NCI-H1105 treated with DMSO at 0.1 percent for 48 hours (cell line): Measurements from ENCODE around the gene SQOR.

Experiments used
- DNase-seq: peaks from one replicate; lab custom pipeline; 2025; lab: John Stamatoyannopoulos, UW

The SQOR gene

DNA sequence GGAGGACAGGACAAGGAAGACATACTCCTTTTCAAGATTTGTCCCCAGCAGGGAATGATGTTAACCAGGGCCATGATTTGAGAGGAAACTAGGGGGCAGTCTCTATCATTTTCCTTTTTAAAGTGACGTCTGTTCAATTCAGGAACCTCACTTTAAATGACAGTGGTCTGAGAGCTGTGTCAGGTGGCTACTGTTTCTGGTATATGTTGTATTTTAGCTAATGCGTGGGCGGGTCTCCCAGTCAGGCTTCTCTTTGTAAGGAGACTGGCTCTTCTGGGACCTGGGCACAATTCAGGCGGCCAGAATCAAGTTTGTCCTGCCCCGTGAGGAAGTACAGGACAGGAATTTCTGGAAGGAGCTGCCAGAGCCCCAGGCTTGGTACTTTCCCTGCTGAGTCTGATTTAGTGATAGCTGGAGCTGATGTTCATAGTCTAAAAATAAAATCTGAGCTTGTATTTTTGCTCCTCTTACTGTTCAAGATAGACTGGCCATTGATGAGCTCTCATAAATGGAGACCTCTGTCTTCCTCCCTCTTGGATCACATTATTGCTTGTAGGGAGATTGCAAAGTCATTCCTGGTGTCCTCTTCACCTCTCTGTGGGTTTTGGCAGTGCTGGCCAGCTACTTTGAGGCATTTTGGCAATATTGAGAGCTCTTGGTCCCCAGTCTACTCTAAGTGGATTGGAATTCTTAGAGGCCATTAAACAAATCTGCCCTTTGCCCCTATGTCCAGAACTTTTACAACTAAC, 25.6 kb downstream of the SQOR start:
- no peak for DNase-seq

DNA sequence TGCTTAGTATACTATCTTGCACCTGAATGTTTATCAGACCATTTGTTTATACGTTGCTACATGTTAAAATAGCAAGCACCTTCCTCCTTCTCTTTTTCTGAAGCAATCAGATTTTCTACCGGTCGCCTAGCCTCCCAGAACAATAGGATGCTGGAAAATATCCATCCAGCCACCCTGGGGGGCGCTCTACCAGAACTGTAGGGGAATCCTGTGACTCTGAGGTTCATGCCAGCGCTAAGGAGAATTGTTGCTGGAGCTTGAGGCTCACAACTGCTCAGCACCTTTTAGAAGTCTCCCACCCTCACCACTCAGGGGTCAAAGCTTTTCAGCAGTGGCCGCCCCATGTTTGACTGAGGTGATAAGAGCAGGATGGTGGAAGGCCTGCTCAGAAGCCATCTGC, 27.5 kb downstream of the SQOR start:
- DNase-seq, result no peak

DNA sequence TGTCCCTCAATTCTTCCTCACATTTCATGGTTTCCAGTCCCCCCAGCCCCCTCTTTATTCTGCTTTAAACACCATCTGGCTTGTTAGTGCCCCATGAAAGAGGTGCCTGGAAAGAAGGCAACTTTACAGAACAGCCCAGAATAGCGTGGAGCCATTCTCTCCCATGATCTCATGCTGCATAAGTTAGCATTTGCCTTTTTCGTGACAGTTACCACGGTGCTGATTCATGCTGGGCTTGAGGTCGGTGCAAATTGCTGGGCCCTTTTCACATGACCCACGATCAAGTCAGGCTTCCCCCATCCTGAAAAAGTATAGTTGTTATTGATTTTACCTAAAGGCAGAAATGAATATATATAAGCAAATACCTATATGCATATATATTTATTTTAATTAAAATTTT, 29.6 kb downstream of the SQOR start:
- DNase-seq, result no peak

DNA sequence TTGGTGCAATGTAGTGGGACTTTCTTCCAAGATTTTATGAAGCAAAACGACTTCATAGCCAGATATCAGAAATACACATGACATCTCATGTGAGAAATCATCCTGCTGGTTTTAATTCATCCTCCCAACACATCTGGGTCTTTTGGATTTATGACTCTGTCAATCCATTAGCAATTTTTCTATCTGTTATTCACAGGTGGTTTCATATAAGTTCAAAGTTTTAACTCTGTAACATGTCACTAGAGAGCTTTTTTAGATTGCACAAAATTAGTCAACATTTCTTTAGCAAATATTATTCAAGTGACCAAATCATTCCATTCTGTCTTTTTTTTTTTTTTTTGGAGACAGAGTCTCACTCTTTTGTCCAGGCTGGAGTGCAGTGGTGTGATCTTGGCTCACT, 30.4 kb downstream of the SQOR start:
- DNase-seq, result no peak

DNA sequence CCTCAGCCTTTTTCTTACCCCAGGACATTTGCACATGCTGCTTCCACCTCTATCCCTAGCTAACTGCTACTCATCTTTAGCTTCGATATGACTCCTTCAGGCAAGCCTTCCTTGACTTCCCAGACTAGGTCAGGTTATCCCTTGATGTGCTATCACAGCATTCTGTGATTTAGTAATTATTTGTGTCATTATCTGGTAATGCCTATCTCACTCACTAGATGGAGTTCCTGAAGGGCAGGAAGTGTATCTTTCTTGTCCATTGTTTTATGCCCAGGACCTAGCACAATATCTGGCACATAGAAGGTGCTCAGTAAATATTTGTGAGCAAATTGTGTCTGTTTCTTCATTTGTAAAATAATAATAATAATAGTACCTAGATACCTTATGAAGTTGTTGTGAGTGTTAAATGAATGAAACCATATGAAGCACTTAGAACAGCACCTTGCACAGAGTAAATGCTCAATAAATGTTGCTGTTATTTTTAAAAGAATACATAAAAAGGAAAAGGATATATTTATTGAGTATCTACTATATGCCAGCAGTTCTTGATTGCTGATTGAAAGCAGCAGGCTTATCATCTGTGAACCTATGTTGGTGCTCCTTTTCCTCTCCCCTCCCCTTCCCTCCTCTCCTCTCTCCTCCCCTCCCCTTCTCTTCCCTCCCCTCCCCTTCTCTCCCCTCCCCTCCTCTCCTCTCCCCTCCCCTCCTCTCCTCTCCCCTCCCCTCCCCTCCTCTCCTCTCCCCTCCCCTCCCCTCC, 31.5 kb downstream of the SQOR start:
- no peak for DNase-seq

DNA sequence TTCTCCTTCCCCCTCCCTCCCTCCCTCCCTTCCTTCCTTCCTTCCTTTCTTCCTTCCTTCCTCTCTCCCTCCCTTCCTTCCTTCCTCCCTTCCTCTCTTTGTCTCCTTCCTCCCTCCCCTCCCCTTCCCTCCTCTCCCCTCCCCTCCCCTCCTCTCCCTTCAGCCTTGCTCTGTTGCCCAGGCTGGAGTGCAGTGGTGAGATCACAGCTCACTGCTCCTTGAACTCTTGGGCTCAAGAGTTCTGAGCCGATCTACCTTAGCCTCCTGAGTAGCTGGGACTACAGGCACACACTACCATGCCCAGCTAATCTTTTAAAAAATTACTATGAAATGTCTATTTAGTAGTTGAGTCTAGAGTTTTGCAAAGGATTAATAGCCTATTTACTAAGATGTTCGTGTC, 32.2 kb downstream of the SQOR start:
- no peak for DNase-seq

DNA sequence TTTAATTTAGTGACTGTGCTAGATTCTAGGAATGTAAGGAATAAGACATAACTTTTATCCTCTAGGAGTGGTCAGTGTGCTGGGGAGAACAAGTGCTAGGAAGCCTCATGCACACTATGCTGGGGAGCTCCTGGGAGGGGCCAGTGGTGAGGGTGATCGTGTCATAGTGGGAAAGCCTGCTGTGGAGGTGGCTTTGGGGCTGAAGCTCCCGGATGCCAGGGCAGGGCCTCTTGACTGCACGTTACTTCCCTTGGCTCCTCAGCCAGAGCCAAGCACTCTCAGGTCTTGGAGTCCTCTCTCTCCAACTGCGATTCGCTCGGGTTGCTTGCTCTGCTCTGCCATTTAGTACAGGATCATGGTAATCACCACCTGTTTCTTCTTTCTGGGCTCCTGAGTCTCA, 33.6 kb downstream of the SQOR start:
- DNase-seq, result no peak

DNA sequence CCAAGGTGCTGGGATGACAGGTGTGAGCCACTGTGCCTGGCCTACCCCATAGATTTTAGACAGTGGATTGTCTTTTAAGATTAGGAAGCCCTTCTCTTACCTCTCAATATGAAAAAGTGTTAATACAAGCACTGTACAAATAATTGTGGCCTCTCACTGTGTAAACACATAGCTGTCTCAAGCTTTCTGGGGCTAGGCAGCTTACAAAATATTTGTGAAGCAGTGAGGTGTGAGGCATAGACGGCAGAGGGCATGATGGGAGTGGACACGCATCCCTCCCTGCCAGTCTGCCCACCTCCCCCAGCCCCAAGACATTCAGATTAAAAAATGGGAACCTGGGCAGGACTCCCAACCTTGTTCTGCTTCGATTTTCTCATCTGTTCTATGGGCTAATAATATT, 34.6 kb downstream of the SQOR start:
- no peak for DNase-seq

DNA sequence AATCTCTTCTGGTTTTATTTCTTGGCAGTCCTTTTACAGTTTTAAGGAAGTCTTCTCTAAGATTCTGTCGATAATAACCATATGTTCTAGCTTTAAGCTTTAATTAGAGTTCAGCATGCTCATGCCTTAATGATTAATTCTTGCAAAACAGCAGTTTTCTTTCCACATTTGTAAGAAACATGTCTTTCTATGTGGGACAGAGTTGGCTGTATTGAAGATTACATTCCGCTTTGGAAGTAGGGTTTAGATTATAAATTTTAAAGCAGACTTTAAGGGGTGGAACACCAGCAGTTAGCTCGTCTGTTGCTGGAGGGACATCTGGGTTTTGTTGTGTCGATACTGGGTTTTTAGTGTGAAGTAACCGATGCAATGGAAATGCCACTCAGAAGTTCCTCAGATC, 35.3 kb downstream of the SQOR start:
- no peak for DNase-seq

DNA sequence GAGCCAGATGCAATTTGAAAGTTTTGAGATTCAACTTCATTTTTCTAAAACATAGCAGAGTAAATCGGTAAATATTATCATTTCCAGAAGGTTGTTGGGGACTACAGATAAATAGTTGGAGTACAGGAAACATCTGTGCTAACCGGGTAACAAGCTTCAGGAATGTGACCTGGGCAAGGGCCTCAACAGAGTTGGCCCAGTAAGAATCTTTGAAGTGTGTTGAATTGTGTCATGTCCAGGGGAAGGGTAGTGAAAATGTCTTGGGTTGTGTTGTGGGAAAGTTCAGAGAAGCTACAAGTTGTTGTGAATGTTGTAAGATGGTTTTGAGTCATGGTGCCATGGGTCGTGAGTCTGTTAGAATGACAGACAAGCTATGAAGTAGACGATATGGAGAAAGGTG, 35.7 kb downstream of the SQOR start:
- DNase-seq, result no peak

DNA sequence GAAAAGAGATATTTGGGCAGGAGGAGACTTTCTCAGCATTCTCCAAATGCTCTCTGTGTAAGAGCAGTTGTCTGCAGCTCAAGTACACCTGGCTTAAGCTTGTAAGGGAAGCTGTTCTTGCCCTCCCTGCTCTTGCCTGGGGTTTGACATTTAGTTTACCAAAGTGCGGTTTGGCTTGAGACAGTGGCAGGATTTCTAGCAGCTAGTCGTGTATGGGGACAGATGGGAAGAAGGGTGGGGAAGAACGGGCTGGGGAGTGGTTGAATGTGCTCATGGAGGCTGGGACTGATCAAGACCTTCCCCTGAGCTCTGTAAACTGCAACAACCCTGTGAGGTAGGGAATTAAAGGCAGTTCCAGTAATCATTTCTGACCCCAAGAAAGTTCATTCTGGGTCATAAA, 39.8 kb downstream of the SQOR start:
- no peak for DNase-seq

DNA sequence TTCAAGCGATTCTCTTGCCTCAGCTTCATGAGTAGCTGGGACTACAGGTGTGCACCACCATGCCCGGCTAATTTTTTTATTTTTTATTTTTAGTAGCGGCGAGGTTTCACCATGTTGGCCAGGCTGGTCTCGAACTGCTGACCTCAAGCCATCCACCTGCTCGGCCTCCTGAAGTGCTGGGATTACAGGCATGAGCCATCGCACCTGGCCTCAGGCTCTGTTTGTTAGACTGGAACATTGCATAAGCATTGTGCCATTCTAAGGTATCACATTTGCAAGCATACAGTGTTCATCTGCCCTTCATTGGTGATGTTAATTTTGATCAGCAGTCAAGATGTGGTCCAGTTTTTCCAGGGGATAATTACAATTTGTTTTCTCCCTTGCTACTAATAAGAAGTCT, 43.0 kb downstream of the SQOR start:
- no peak for DNase-seq

DNA sequence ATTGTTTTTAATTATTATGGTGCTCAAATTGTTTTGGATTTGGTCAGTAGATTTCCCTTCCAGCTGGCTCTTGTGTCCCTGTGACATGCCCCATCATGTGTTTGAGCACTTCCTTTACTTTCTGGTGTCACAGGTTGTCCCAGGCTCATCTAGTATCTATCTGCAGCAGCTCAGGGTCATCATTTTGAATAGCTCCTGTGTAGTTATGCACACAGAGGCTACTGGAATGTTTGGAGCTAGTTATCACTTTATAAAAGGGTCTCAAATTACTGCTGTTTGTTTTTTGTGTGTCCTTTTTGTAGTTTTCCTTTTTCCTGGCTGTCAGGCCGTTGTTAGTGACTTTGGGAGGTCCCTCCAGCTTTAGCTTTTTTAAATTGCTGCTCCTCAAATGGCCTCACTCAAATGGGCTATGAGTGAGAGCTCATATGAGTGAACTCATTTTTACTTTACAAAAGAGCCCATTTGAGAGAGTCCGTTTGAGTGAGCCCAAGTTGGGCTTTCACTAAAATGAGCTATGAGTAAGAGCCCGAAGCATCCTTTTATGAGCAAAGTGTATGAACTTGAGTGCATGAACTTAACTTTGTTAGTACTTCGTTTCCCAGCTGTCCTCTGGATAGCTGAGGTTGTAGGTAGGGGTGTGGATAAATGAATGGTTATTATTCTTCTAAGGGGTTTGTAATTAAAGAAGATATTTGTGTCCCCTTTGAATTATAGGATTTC, 43.8 kb downstream of the SQOR start:
- no peak for DNase-seq

DNA sequence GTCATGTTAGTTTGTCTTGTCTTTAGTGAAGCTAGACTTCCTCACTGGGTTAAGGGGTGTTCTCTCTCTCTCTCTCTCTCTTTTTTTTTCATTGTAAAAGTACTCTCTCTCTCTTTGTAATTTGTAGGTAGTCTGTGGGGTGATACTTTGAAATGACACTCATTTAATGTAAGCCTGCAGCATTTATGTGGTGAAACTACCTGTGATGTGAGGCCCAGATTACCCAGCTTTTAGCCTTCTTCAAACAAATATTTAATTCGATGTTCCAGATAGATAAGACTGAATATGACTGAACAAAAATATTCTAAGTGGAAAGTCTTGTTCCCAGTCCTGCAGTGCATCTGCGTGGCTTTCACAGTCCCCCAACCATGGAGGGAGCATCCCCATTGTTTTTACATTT, 49.7 kb downstream of the SQOR start:
- no peak for DNase-seq

DNA sequence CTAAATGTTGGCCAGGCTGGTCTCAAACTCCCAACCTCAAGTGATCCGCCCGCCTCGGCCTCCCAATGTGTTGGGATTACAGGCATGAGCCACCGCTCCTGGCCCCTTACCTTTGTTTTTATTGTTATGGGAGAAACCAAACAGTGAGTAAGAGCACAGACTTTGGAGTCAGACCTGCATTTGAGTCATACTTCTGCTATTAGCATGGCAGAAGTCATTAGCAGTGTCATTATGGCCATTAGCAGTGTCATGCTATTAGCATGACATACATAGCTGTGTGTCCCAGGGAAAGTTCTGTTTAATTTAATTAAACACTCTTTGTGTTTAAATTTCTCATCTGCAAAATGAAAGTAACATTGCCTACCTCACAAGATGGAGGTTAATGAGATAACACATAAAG, 54.8 kb downstream of the SQOR start:
- DNase-seq, result no peak

DNA sequence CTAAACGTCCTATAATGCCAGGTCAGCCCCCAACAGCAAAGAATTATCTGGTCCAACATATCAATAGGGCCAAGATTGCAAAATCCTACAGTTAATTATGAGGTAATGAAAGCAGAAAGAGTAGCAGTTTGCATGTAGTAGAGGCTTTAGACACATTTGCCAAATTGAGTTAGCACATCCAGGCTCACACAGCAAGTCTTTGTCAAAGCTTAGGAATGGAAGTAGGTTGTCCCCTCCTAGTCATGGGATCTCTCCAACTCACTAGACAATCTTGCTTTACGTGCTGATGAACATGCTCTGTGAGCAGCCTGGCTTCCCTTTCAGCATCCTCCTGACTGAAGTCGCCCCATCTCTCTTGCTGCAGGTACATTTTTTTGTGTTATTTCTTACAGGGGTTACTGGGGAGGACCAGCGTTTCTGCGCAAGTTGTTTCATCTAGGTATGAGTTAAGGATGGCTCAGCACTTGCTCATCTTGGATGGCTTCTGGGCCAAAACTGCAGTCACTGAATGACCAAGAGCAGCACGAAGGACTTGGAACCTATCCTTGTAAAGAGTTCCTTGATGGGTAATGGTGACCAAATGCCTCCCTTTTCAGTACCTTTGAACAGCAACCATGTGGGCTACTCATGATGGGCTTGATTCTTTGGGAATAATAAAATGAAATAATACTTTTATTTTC, 55.9 kb downstream of the SQOR start:
- DNase-seq, result no peak

DNA sequence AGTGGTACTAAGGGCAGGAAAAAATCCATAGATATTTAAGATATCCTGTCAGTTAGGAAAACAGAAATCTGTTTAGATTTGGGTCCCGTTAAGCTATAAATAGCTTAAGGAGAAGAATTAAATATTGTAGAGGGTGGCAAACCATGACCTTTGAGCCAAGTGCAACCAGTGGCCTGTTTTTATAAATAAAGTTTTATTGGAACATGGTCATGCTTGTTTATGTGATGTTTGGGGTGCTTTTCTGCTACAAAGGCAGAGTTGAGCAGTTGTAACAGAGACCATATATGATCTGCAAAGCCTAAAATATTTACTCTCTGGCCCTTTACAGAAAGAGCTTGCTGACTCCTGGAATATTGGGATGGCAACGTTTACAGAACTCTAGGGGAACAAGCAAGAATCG, 66.3 kb downstream of the SQOR start:
- no peak for DNase-seq

DNA sequence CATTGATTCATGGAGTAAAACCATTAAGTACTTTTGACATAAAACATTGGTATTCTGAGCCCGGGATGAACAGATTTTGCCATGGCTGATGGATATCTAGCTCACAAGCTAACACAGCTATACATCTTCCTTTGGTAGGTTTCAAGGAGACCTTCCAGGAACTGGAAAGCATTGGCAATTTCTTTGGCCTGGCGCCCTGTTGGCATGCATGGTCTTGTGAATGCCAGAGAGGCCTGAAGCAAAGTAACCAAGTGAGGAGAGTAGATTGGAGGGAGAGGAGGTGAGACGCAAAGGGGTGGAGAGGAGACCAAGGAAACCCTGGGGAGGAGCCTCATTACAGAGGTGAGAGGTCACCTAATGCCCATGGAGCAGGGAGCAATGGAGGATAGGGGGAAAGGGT, 67.2 kb downstream of the SQOR start:
- DNase-seq, result no peak

DNA sequence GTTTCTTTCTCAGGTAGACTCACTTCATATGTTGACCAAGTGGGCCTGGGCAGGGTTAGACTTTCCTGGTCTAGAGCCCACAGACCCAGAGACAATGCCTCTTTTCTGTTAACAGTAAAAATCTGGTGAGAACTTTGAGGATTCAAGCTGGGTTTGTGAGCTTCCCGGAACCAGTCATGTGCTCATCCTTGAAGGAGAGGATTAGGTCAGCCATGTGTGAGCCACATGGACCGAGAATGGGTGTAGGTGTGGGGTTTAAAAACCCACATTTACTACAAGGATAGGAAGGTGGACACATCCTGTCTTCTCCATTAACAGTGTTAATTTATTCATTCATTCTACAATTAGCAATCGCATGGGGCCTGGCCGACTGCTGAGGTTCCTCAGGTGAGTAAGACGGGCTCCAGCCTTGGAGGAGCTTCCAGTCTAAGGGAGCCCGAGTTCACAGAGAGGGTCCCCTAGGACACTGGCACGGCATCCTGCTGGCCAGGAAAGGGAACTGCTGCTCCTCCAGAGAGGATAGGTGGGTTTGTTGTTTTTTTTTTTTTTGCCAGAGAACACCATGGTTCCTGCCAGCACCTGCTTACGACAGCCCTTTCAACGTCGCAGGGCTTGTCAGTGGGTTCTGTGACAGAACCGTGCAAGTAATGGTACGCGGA, 69.0 kb downstream of the SQOR start:
- DNase-seq, result no peak

DNA sequence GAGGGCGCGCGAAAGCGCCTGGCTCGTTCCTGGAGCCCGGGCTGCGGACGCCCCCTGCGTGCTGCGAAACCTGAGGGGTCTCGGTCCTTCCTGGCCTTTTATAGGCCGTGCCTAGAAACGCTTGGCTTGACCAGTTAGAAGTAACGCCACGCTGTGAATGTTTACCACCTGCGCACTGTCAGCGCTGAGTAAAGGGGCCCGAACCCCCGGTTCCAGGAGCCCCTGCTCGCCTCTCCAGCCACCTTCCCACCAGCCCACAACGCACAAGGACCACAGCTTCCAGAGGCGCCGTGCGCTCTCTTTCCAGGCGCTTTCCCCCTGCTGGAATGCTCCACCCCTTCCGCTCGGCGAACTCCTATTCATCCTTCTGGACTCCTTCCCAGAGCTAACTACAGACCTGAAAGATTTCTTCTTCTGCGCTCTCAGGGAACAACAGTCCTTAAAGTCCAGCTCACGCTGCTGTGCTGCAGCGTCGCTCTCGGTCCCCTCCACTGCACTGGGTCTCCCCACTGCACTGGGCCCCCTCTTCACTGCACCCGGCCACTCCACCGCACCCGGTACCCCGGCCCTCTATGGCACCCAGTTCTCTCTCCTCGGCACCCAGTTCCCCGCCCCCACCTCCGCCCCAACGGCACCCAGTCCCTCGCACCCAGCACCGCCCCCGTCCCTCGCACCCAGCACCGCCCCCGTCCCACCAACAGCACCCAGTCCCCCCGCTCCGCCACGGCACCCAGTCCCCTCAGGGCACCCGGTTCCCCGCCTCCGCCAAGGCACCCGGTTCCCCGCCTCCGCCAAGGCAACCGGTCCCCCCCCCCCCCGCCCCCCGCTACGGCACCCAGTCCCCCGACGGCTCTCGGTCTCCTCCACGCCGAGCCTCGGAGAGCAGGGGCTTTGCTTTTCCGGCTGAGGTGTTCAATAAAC, 69.8 kb downstream of the SQOR start:
- DNase-seq, result no peak
